Measurements from ENCODE around the gene TPTE2.
A peak's percentile ranks its signal among the peaks of the same experiment; 100 is the strongest.
"Not testable (repeated sequence)": the region's sequence is repeated elsewhere in the genome, so short reads cannot be mapped to it uniquely, and the experiment has no call there.

The TPTE2 gene

GRCh38 chr13:19561127-19561582, at the start of gene TPTE2:
TPTE2 (minus strand) TSS chr13:19561532; CDS start chr13:19503234, 58,298 bp downstream.
- DNase-seq = not testable (repeated sequence)

GRCh38 chr13:19607523-19608078, 46.3 kb upstream of the TPTE2 start:
- no peak for DNase-seq

- DNase-seq = no peak
These were observed 45.4 kb upstream of the TPTE2 start for GRCh38 chr13:19606737-19607136.

DNA sequence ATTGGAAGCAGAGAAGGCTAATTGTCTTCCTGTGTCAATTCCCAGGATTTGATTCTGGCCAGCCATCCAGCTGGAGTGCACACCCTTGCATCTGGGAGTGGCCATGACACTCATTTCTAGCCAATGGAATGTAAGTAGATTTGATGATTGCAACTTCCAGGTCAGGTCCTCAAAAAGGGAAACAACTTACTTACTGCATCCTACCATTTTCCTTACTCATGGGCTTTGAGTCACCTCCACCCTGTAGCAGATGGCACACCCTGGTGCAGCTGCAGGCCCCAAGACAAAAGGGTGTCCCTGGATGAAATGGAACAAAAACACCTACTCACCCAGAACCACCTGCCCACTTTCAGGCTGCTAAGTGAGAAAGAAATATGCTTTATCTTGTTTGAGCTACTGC, 44.8 kb upstream of the TPTE2 start:
- DNase-seq = no peak

DNA sequence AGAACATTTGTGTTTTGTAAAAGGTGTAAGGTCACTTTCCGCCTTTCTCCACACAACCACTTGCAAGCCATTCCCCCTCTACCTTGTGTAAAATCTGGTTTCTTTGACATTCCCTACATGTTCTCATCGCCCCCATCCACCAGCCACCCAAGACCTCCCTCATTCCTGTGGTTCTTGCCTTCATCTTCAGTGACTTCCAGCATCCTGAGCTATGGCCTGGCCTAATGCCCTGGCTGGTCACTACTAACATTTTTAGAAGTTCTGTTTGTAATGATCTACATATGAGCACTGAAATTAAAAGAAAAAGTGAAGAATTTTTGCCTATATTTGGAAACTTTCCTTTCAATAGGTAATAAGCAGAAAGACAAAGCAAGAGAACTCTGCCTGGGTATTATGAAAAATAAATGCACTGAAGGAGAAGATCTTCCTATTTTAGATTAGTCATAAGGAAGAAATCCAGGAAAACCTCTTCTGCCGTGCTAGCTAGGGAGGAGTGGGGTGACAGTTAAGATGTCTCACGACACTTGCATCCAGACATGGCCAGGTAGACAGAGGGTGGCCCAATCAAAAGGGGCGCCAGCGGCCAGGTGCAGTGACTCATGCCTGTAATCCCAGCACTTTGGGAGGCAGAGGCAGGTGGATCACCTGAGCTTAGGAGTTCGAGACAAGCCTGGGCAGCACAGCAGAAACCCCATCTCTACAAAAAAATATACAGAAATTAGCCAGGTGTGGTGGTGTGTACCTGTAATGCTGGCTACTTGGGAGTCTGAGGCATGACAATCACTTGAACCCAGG, 44.0 kb upstream of the TPTE2 start:
- DNase-seq = no peak

- no peak for DNase-seq
These were observed 43.0 kb upstream of the TPTE2 start for GRCh38 chr13:19604306-19604705.

GRCh38 chr13:19601749-19602725, 40.7 kb upstream of the TPTE2 start:
- no peak for DNase-seq

- no peak for DNase-seq
These were observed 36.2 kb upstream of the TPTE2 start for GRCh38 chr13:19597523-19597922.

DNA sequence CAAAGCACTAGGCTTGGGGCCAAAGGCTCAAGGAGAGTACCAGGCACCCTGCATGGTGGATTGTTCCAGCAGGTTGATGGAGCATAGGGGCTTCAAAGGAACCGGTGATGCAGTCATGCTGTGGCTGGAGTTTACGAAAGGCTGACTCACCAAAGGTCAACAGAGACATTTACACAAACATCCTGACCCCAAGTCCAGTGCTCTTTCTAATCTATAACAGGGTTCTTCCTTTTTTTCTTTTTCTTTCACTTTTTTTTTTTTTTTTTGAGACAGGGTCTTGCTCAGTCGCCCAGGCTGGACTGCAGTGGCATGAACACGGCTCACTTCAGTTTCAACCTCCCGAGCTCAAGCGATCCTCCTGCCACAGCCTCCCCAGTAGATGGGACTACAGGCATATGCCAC, 35.6 kb upstream of the TPTE2 start:
- DNase-seq = no peak

DNA sequence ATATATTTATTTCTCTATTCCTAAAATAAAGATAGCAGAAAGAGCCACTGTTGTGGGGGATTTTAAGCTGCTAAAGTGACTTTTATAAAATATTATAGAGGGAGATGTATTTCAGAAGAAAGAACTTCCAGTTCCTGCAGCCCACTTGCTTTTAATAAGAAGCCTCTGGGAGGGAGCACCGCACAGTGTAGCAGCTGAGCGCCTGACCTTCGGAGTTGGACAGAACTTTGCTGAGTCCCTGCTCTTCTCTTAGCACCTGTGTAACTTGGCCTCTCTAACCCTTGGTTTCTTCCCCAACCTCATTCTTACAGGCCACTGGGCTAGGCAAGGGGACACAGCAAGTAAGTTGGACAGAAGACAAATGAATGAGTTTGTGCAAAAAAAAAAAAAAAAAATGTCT, 34.8 kb upstream of the TPTE2 start:
- no peak for DNase-seq

DNA sequence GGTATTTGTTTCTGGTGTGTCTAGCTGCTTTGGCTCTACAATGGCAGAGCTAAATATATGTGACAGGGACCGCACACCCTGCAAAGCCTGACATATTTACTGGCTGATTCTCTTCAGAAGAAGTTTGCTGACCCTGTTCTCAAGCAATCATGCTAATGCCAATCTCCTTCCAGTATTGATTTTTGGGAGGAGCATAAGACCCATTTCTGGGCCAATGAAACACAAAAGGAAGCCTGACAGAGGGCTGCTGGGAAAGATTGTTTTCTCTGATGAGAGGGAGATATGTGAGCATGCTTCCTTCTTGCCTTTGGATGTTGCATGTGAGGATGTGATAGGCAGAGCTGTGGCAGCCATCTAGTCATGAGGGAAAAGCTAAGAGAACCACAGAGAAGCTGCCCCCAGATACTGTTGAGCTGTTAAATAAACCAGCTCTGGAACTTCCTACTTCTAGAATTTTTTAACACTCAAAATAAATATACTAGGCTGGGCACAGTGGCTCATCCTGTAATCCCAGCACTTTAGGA, 31.4 kb upstream of the TPTE2 start:
- no peak for DNase-seq

- DNase-seq = no peak
These were observed 30.5 kb upstream of the TPTE2 start for GRCh38 chr13:19591864-19592263.

DNA sequence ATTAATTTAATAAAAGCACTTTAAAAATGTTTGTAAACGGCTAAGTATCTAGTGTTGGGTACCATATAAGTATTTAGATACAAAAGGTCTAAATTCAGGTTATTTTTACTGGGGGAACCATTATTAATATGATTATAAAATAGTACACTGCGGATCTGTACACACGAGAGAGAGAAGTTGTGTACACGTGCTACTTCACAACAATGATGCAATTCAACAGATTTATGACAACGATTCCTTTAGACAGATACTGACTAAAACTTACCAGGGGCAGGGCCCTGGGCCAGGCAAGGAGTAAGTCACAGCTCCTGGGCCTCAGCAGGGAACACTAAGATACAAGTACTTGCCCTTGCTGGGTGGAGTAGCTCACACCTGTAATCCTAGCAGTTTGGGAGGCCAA, 29.1 kb upstream of the TPTE2 start:
- DNase-seq = no peak

GRCh38 chr13:19589312-19589711, 28.0 kb upstream of the TPTE2 start:
- DNase-seq = no peak

DNA sequence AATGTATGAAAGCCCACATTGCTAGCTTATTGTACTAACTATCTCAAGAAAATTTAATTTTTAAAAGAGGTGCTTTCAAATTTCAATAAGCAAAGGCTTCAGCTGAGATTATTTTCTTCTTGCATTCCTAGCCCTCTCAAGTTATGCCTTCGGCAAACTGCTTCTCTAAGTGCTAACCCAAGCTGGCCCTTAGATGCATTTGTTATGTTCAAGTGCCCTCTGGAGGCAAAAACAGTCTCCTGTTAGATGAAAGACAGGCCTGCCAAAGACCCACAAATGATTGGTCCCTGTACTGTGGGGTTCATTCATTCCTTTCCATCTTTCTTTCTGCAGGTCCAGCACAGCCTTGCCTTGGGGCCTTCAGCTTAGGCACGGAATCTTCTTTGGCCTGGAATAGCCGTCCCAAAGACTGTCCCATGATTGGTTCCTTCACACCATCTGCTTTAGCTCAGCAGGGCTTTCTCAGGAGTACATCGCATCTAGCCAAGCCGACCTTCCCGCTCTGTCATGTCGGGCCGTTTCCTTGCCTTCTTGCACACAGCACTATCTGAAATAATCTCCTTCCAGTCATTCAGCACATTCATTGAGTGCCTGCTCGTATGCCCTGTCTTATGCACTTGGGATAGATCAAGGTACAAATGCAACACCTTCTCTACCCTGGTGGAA, 26.4 kb upstream of the TPTE2 start:
- DNase-seq = no peak

GRCh38 chr13:19586904-19587634, 25.7 kb upstream of the TPTE2 start:
- peak; percentile 57 for DNase-seq

GRCh38 chr13:19581675-19582074, 20.3 kb upstream of the TPTE2 start:
- no peak for DNase-seq

DNA sequence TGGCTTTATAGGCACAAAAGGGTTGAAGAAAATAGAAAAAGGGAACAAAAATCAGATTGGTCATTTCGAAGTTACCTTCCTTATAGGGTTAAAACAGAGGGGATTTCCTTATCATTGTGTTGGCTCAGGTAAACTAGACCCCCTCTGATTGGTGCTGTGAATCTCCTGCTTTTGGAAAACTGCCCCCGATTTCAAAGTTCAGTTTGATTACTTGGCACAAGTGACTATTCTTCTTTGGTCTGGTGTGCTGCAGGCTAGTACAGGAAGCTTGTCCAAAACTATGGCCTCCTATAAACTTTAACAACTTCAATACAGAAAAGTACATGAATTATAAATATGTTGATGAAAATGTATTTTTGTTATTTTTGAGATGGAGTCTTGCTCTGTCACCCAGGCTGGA, 13.9 kb upstream of the TPTE2 start:
- no peak for DNase-seq

DNA sequence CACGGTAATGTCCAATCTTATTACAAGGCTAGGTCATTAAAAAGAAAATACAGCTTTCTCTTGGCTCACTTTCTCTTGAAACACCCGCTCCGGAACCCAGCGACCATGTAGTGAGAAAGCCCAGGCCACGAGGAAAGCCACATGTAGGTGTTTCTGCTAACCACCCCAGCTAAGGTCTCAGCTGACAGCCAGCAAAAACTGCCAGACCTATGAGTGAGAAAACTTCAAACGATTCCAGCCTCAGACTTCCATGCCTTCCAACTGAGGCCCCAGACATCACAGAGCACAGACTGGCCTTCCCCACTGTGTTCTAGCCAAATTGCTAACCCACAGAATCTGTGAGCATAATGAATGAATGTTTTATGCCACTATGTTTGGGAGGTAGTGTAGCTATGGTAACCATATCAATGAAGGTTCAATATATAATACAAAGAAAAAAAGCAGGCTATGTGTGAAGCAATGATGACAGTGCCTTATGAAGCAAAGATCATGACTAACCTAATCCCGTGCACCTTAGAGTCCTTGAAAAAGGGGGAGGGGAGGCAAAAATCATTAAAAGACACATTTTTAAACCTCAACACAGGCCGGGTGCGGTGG, 11.9 kb upstream of the TPTE2 start:
- DNase-seq = no peak

- no peak for DNase-seq
These were observed 10.9 kb upstream of the TPTE2 start for GRCh38 chr13:19572280-19572679.

GRCh38 chr13:19567820-19568534, 6.6 kb upstream of the TPTE2 start:
- no peak for DNase-seq

Data from activated T-cell treated with anti-CD3 and anti-CD28 coated beads for 4 hours (primary cell).